NCI-H345 treated with DMSO at 0.1 percent for 48 hours (cell line): ENCODE data around the gene TREH.
A peak's percentile ranks its signal among the peaks of the same experiment; 100 is the strongest.
"Not testable (repeated sequence)": the region's sequence is repeated elsewhere in the genome, so short reads cannot be mapped to it uniquely, and the experiment has no call there.

ENCODE experiments used
- DNase-seq: peaks from one replicate; lab custom pipeline; 2025; ENCODE audit not compliant: unreplicated experiment; lab: John Stamatoyannopoulos, UW

TREH gene

DNA sequence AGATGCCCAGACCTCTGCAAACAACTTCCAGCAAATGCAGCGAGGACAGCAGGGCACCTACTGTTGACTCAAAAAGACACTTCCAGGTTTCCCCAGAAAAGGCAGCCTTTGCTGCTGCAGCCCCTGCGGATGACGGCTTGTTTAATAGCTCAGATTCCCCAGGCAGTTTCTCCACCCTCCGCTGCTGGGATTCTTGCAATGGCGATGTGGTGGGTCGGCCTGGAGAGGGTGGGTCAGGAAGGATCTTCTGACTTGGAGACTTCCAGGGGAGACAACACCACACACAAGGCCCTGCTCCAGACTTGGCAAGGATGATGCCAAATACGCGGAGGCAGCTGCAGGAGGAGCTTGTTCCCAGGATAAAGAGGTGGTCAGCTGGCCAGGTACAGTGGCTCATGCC is 17.9 kb upstream of the TREH start:
- no peak for DNase-seq

GRCh38 chr11:118696673-118697226 is 17.3 kb upstream of the TREH start:
- no peak for DNase-seq

DNA sequence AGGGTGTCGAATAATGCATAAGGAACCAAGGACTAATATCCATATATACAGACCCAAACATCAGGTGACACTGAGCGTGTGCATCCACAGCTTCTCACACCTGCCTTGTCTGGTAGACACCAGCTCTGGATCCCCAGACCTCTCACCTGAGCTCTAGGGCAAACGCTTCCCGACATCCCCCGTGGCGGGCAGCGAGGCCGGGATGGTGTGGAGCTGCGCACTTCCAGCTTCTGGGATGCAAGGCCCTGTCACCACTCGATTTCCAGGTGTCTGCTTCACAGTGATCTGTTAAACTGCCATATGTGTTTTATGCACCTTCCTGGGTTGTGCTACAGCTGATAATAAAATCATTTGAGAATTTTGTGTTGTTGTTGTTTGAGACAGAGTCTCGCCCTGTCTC is 15.3 kb upstream of the TREH start:
- no peak for DNase-seq

GRCh38 chr11:118694185-118694584 is 14.7 kb upstream of the TREH start:
- no peak for DNase-seq

GRCh38 chr11:118691926-118692830 is 12.7 kb upstream of the TREH start:
- DNase-seq, result no peak

GRCh38 chr11:118690553-118691304 is 11.3 kb upstream of the TREH start:
- DNase-seq, result no peak

DNA sequence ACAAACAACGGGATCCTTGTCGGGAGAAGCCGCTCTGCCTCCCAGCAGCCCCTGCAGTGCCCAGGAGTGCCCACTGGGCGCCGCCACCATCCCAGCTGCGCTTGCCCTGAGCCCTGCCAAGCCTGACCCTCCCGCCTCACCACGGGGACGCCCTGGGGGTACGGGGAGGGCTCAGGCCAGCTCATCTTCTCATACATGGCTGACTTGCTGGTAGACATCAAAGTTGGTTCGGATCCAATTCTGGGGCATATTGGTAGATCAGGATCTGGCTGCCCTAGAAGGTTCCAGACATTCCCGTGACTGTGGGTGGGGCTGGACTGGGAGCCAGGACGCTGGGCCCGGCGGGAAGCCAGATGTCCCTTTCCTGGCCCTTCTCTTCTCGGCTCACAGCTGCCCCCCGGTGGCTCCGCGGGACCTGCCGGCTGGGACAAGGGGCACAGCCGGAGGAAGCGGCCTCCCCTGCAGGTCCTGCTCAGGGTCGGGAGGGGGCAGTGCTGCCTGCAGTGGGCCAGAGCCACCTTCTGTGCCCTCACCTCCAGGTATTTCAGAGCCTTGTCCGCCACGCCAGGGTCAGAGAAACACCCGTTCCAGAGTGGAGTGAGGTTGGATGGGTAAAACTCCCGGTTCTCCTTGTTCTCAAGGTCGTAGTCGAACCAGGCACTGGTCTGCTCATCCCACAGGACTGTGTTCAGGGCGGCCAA is 10.6 kb upstream of the TREH start:
- DNase-seq, result peak; percentile 61

DNA sequence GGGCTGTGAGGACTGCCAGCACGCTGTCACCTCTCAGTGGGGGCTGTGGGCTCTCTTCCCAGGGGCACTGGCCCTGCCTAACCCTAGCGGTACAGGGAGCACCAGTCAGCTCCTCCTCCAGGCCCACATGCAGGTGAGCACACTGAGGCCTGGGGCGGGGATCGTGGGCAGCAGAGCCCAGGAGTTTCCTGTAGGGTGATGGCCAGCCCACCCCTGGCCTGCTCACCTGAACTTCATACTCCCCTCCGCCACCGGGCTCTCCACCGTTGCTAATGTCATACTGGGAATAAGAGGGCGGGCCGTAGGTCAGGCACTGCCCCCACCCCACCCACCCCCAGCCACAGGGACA is 10.0 kb upstream of the TREH start:
- no peak for DNase-seq

DNA sequence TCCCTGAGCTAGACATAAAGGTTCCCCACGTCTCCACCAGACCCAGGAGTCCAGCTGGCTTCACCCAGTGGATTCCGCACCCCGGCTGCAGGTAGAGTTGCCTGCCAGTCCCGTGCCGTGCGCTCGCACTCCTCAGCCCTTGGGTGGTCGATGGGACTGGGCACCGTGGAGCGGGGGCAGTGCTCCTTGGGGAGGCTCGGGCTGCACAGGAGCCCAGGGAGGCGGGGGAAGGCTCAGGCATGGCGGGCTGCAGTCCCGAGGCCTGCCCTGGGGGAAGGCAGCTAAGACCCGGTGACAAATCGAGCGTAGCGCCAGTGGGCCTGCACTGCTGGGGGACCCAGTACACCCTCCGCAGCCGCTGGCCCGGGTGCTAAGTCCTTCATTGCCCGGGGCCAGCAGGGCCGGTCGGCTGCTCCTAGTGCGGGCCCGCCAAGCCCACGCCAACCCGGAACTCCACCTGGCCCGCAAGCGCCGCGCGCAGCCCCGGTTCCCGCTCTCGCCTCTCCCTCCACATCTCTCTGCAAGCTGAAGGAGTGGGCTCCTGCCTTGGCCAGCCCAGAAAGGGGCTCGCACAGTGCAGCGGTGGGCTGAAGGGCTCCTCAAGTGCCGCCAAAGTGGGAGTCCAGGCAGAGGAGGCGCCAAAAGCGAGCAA is 9.5 kb upstream of the TREH start:
- no peak for DNase-seq

DNA sequence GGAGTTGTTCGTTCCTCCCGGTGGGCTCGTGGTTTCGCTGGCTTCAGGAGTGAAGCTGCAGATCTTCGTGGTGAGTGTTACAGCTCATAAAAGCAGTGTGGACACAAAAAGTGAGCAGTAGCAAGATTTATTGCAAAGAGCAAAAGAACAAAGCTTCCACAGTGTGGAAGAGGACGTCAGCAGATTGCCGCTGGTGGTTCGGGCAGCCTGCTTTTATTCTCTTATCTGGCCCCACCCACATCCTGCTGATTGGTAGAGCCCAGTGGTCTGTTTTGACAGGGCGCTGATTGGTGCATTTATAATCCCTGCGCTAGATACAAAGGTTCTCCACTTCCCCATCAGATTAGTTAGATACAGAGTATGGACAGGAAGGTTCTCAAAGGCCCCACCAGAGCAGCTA is 8.9 kb upstream of the TREH start:
- not testable (repeated sequence) for DNase-seq

- no peak for DNase-seq
Observed at GRCh38 chr11:118687906-118688305, 8.5 kb upstream of the TREH start.

- no peak for DNase-seq
Observed at GRCh38 chr11:118684187-118684586, 4.7 kb upstream of the TREH start.

DNA sequence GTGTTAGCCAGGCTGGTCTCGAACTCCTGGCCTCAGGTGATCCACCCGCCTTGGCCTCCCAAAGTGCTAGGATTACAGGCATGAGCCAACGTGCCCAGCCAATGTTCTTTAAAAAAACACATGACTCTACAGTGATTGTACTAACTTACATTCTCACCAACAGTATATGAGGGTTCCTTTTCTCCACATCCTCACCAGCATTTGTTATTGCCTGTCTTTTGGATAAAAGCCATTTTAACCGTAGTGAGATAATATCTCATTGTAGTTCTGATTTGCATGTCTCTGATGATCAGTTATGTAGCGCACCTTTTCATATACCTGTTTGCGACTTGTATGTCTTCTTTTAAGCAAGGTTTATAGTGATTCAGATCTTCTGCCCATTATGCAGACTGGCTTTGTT is 3.5 kb upstream of the TREH start:
- DNase-seq, result not testable (repeated sequence)

DNA sequence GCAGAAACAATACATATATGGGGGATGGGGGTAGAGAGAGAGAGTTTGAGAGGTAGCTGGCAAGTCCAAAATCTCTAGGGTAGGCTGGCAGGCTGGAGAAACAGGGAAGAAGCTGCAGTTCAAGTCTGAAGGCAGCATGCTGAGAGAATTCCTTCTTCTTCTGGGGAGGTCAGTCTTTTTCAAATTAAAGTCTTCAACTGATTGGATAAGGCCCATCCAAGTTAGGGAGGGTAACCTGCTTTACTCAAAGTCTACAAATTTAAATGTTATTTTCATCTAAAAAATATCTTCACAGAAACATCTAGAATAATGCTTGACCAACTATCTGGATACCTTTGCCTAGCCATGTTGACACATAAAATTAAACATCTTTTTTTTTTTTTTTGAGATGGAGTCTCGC is 2.9 kb upstream of the TREH start:
- DNase-seq, result no peak

- not testable (repeated sequence) for DNase-seq
Observed at GRCh38 chr11:118678908-118679307, 542 bp downstream of the TREH start.

DNA sequence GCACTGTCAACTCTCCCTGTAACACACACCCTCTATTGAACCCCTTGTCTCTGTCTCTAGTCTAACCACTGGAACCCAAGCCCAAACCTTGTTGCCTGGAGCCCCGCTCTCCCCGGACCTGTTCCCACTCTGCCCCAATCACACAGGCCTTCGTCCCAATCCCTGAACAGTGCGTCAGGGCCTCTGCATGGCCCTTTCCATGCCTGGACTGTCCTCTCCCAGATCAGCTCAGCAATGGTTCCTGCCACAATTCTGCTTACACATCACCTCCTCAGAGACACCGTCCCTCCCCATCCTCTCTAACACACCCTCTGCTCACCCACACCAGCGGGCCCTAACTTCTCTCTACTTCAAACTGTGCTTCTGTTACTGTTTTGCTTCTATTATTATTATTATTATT is 1.5 kb downstream of the TREH start:
- DNase-seq, result no peak

GRCh38 chr11:118674082-118674435 is 5.4 kb downstream of the TREH start:
- DNase-seq, result no peak

DNA sequence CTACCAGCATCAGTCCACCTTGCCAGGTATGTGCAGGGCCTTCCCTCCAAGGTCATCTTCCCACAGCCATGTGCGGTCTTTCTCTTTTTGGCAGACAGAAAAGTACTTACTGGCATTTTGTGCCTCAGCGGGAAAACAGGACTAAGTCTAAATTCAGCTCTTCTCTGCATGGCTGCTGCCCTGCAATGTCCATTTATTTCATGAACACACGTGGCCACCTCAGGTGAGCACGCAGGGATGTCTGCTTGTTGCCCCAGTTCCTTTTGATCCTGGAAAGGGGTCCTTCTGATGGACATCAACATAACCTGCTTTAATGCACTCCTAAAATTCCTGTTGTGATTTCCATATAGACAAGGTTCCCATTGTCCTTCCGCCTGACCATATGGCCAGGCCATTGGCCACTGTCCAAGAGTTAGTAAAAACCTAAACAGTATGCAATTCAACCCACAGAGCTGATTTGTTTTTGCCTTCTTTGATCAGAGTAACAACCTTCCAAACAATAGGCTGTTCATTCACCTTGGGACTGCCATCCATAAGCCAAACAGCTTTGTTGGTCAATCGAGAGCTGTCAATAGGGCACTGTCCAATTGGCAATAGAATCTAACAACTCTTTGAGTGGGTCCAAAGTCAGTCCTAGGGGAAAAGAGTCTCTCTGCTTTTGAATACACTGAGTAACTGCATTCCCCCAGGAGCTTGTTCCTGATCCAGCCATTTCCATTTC is 5.9 kb downstream of the TREH start:
- DNase-seq, result no peak

- DNase-seq, result no peak
Observed at GRCh38 chr11:118672846-118673245, 6.6 kb downstream of the TREH start.

DNA sequence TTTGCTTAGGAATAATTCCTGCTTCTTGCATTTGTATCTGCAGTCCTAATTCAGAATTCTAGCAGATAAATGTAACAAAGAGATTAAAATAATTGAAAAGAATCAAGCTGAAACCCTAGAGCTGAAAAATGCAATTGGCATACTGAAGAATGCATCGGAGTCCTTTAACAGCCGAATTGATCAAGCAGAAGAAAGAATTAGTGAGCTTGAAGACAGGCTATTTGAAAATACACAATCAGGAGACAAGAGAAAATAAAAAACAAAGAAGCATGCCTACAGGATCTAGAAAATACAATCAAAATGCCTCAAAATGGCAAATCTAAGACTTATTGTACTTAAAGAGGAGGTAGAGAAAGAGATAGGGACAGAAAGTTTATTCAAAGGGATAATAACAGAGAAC is 8.2 kb downstream of the TREH start:
- no peak for DNase-seq
